Mammary microvascular endothelial cell (primary cell): ENCODE results near the gene CNNM2. TPM values are rescaled to one million over a fixed set of nuclear protein-coding genes. Genes with fewer than 3 reads are reported as not detected.

Source experiments
- total RNA-seq: library from RNA; depleted of rRNA; stranded (reverse); fragments of >200 nt; gene quantifications from 2 replicates; pipeline ENCODE4 v1.2.3, GENCODE V29; 2015

The CNNM2 gene
- total RNA-seq = 1.6 and 2.3 TPM in 2 replicates

DNA sequence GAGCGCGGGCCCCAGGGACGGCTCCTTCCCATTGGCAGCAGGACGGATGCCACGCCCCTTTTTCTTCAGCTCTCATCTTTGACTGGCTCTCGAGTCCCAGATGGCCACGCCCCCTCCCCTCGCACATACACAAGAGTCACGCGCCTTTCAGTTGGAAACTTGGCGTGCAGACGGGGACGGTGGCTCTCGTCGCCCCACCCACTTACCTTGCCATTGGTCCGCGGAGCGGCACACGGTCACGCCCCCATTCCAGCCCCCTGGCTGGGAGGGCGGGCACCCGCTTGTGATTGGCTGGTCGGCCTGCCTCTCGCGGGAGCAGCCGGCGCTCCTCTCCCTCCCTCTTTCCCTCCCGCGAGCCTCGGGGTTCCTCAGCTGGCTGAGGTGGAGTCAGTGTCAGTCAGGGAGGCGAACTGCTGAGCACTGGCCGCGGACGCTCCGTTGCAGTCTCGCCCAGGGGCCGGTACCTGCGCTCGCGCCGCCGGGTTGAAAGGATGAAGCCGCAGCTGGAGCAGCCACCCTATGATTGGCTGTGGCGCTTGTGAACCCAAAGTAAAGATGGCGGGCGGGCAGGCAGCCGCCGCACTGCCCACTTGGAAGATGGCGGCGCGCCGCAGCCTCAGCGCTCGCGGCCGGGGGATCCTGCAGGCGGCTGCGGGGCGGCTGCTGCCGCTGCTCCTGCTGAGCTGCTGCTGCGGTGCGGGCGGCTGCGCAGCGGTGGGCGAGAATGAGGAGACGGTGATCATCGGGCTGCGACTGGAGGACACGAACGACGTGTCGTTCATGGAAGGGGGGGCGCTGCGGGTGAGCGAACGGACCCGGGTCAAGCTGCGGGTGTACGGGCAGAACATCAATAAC, at the start of gene CNNM2:
Gene CNNM2 (plus strand): TSS at position 333 of the 855 bp plus-strand sequence. CDS start 187 bp downstream, at position 520.

DNA sequence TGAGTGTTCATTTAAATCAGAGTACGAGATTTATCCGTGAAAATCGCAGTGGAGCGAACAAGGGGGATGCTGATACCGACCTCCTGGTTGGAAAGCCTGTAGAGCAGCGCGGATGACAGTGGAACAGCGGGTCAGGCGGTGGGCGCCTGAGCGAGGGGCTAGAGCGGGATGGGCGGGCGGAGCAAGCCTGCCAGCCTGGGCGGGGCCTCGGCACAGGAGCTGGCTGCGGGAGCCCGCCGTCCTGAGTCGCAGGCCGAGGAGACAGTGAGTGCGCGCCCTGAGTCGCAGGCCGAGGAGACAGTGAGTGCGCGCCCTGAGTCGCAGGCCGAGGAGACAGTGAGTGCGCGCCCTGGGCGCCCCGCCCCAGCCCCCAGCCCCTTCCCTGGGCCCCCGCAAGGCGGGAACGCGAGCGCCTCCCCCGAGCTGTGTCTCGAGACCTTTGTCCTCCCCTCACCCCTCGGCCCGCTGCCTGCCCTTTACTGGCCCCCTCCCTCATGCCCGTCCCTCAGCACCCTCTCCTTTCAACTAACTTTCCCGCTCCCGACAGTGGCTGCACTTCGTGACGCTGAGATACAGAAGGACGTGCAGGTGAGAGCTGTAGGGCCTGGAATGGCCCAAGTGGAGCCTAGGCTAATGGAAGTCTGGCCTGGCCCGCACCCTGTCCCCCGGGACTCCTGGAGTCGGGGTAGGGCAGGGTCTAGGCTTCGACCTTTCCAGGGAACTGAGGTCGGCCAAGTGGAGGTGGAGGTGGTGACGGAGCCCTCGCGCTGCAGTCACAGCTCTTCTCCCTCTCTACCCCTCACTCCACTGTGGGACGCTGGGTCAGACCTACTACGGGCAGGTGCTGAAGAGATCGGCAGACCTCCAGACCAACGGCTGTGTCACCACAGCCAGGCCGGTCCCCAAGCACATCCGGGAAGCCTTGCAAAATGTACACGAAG, 48.6 kb upstream of the CNNM2 start, which contains the start of gene AS3MT:
Gene AS3MT (plus strand): TSS at position 213 of the 941 bp plus-strand sequence. CDS start 123 bp downstream, at position 336.

Other genes with a start within 250 kb of the CNNM2 start
- gene ARL3, start 203.9 kb upstream of the CNNM2 start, total RNA-seq = 4.0 and 5.1 TPM in 2 replicates
- gene SFXN2, start 203.7 kb upstream of the CNNM2 start, total RNA-seq = 2.1 and 3.5 TPM in 2 replicates
- gene WBP1L, start 174.3 kb upstream of the CNNM2 start, total RNA-seq = 41.6 and 48.0 TPM in 2 replicates
- not detected in 2 replicates for gene CYP17A1, start 80.9 kb upstream of the CNNM2 start, total RNA-seq
- gene BORCS7, start 64.0 kb upstream of the CNNM2 start, total RNA-seq = 20.1 and 30.0 TPM in 2 replicates
- 1.1 and 2.3 TPM in 2 replicates for gene AS3MT, start 48.8 kb upstream of the CNNM2 start, total RNA-seq